22Rv1 (cell line): ENCODE results near the gene PRKCG.

ENCODE experiments used
- ZFX ChIP-seq: fragments of 450-650 bp; IDR thresholded peaks from 2 replicates; pipeline ENCODE4 v1.6.1; 2017; ENCODE audit warnings: antibody characterized with exemption, borderline replicate concordance
- TF ChIP-seq, protein P1 (sequence below): fragments of 450-650 bp; IDR thresholded peaks from 2 replicates; pipeline ENCODE4 v1.5.1; 2017; ENCODE audit warnings: mild to moderate bottlenecking

DNA sequence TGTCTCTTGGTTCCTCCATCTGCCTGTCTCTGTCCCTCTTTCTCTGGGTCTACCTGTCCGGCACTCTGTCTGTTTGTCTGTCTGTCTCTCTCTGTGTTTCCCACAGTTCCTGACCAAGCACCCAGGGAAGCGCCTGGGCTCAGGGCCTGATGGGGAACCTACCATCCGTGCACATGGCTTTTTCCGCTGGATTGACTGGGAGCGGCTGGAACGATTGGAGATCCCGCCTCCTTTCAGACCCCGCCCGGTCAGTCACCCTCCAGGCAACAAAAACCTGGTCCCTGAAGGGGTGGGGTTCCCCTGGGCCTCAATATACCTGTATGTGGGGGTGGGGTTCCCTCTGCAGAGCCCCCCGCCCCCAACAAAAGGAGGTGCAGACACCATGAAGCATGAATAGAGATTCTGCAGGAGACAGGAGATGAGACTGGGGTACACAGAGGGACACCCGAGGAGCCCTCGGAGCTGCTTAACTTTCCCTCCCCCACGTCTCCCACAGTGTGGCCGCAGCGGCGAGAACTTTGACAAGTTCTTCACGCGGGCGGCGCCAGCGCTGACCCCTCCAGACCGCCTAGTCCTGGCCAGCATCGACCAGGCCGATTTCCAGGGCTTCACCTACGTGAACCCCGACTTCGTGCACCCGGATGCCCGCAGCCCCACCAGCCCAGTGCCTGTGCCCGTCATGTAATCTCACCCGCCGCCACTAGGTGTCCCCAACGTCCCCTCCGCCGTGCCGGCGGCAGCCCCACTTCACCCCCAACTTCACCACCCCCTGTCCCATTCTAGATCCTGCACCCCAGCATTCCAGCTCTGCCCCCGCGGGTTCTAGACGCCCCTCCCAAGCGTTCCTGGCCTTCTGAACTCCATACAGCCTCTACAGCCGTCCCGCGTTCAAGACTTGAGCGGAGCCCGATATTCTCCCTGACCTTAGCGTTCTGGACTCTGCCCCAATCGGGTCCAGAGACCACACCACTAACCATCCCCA is 24.5 kb downstream of the PRKCG start:
- TF ChIP-seq, protein P1, sequence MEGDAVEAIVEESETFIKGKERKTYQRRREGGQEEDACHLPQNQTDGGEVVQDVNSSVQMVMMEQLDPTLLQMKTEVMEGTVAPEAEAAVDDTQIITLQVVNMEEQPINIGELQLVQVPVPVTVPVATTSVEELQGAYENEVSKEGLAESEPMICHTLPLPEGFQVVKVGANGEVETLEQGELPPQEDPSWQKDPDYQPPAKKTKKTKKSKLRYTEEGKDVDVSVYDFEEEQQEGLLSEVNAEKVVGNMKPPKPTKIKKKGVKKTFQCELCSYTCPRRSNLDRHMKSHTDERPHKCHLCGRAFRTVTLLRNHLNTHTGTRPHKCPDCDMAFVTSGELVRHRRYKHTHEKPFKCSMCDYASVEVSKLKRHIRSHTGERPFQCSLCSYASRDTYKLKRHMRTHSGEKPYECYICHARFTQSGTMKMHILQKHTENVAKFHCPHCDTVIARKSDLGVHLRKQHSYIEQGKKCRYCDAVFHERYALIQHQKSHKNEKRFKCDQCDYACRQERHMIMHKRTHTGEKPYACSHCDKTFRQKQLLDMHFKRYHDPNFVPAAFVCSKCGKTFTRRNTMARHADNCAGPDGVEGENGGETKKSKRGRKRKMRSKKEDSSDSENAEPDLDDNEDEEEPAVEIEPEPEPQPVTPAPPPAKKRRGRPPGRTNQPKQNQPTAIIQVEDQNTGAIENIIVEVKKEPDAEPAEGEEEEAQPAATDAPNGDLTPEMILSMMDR, result peak; percentile 92
- TF ChIP-seq ZFX, result no peak
